Measurements from ENCODE around the gene SMIM7. TPM values are rescaled to one million over a fixed set of nuclear protein-coding genes. Genes with fewer than 3 reads are reported as not detected.

The SMIM7 gene
- total RNA-seq, 1 experiment from 2014 or later: 55.9 TPM

- TF ChIP-seq MYBL2 (CRISPR knock-in tag; IDR thresholded peaks at IDR 0.05) (no peak), ZNF317 (CRISPR knock-in tag; IDR thresholded peaks at IDR 0.05; ENCODE audit: borderline replicate concordance, low read depth) (no peak), MAX (CRISPR knock-in tag; IDR thresholded peaks at IDR 0.05) (no peak), ZNF423 (CRISPR knock-in tag; IDR thresholded peaks at IDR 0.05) (no peak), IRF2 (CRISPR knock-in tag; IDR thresholded peaks at IDR 0.05; ENCODE audit: borderline replicate concordance, low read depth) (no peak), ZBTB21 (CRISPR knock-in tag; IDR thresholded peaks at IDR 0.05; ENCODE audit: borderline replicate concordance) (no peak), NR1H2 (CRISPR knock-in tag; IDR thresholded peaks at IDR 0.05) (no peak), HMGA2 (CRISPR knock-in tag; IDR thresholded peaks at IDR 0.05) (no peak), AR (CRISPR knock-in tag; IDR thresholded peaks at IDR 0.05) (no peak), USF1 (CRISPR knock-in tag; IDR thresholded peaks at IDR 0.05) (no peak), ZNF416 (CRISPR knock-in tag; IDR thresholded peaks at IDR 0.05) (no peak), TCF7 (CRISPR knock-in tag; IDR thresholded peaks at IDR 0.05; ENCODE audit: low read depth) (no peak), FOXJ3 (CRISPR knock-in tag; IDR thresholded peaks at IDR 0.05; ENCODE audit: borderline replicate concordance) (no peak), ATF1 (CRISPR knock-in tag; IDR thresholded peaks at IDR 0.05) (no peak)
- ATAC-seq: no peak
- Mint-ChIP-seq H3K36me3 (no peaks in the 10 kb centered on the region), H3K27ac (no peak overlapping the region), H3K4me3 (no peak overlapping the region), H3K27me3 (ENCODE audit: low read depth) (no peaks in the 10 kb centered on the region), H3K9me3 (no peaks in the 10 kb centered on the region), H3K4me1 (no peaks in the 10 kb centered on the region)
- no peak for DNase-seq (ENCODE audit: low spot score)
- CTCF ChIA-PET: no interaction called here
- POLR2A ChIA-PET: no interaction called here
Observed at GRCh38 chr19:16607819-16608218, 52.1 kb downstream of the SMIM7 start.

GRCh38 chr19:16605553-16605994 is 54.4 kb downstream of the SMIM7 start:
- H3K9me3 Mint-ChIP-seq: no peaks in the 10 kb centered on the region
- H3K36me3 Mint-ChIP-seq: no peaks in the 10 kb centered on the region
- no peaks in the 10 kb centered on the region for H3K27me3 Mint-ChIP-seq (ENCODE audit: low read depth)
- ATAC-seq (no peak), DNase-seq (ENCODE audit: low spot score) (no peak)
- peak overlapping the region; percentile 45; the same call in 1 of the 2 replicates for H3K27ac Mint-ChIP-seq
- TF ChIP-seq FOXK1 (CRISPR knock-in tag; IDR thresholded peaks at IDR 0.05) (no peak), CREM (CRISPR knock-in tag; IDR thresholded peaks at IDR 0.05) (no peak), RORB (CRISPR knock-in tag; IDR thresholded peaks at IDR 0.05) (no peak), ETV6 (CRISPR knock-in tag; IDR thresholded peaks at IDR 0.05) (no peak), SMAD4 (CRISPR knock-in tag; IDR thresholded peaks at IDR 0.05) (no peak), NFYB (CRISPR knock-in tag; conservative IDR thresholded peaks at IDR 0.05; ENCODE audit: low read depth) (no peak), TCF7 (CRISPR knock-in tag; IDR thresholded peaks at IDR 0.05; ENCODE audit: low read depth) (no peak), FOXP1 (CRISPR knock-in tag; IDR thresholded peaks at IDR 0.05; ENCODE audit: borderline replicate concordance) (no peak), PREB (CRISPR knock-in tag; IDR thresholded peaks at IDR 0.05; ENCODE audit: borderline replicate concordance) (no peak), CBFB (CRISPR knock-in tag; IDR thresholded peaks at IDR 0.05; ENCODE audit: low read depth) (no peak), NR2C2 (CRISPR knock-in tag; IDR thresholded peaks at IDR 0.05) (no peak), ZNF317 (CRISPR knock-in tag; IDR thresholded peaks at IDR 0.05; ENCODE audit: borderline replicate concordance, low read depth) (no peak), PRRX2 (CRISPR knock-in tag; IDR thresholded peaks at IDR 0.05) (no peak), ZNF232 (CRISPR knock-in tag; IDR thresholded peaks at IDR 0.05) (no peak), ZMAT4 (CRISPR knock-in tag; IDR thresholded peaks at IDR 0.05) (no peak), EMX1 (CRISPR knock-in tag; IDR thresholded peaks at IDR 0.05) (no peak), ZNF219 (CRISPR knock-in tag; IDR thresholded peaks at IDR 0.05; ENCODE audit: borderline replicate concordance) (no peak)
- ChIA-PET CTCF (no interaction called here), POLR2A (no interaction called here)
- H3K4me1 Mint-ChIP-seq: no peaks in the 10 kb centered on the region
- H3K4me3 Mint-ChIP-seq: no peak overlapping the region

Measured in WTC11 (cell line).